ENCODE data around the gene LRRC8C.

DNA sequence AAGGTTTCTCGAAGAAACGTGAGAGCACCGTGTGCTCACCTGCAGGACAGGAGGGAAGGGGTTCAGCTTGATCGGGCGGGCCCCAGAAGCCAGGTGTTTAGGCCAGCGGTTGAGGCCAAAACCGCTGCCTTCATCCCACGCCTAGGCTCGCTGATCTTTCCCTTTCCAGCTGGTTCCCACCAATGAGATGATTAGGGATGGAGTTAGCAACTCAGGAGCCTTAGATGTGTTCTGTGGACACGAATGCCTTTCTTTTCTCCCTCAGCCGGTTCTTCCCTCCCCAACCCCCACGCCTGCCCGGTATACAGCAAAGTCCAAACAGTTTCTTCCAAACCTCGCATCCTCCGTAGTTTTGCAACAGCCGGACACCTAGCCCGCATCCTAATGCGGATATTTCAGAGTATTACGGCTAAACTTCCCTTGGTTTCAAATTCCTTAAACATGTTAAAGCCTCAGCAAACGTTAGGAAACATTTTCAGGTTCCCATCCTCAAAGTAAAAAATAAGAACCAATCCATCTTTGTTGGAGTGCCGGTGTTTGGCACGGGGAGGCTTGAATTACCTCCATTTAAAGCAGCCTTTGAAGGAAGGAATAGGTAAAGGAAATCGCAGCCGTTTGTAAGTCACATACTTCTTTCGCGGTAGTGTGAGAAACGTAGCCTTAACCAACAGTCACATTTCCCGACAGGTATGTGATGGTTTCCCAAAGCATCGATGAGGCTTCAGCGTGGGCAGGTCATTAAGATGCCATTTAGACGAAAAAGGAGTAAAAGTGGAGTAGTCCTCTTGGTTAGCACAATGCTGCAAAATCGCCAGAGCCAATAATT lies 1.1 kb downstream of the LRRC8C start:
- TF ChIP-seq CTCF (conservative IDR thresholded peaks at IDR 0.05 in 1 of 2, IDR thresholded peaks at IDR 0.05 in 1 of 2; ENCODE audit: extremely low read depth in 1 of 2, insufficient read depth in 1 of 2, low read depth in 1 of 2, low read length in 2 of 2) (no peak), EZH2 (IDR thresholded peaks at IDR 0.05; ENCODE audit: borderline replicate concordance, low read length) (no peak)
